ENCODE measurements around the gene KCNJ9. TPM values are rescaled to one million over a fixed set of nuclear protein-coding genes. Genes with fewer than 3 reads are reported as not detected.

The KCNJ9 gene
- total RNA-seq, 1 donor from 2014 or later = not detected

DNA sequence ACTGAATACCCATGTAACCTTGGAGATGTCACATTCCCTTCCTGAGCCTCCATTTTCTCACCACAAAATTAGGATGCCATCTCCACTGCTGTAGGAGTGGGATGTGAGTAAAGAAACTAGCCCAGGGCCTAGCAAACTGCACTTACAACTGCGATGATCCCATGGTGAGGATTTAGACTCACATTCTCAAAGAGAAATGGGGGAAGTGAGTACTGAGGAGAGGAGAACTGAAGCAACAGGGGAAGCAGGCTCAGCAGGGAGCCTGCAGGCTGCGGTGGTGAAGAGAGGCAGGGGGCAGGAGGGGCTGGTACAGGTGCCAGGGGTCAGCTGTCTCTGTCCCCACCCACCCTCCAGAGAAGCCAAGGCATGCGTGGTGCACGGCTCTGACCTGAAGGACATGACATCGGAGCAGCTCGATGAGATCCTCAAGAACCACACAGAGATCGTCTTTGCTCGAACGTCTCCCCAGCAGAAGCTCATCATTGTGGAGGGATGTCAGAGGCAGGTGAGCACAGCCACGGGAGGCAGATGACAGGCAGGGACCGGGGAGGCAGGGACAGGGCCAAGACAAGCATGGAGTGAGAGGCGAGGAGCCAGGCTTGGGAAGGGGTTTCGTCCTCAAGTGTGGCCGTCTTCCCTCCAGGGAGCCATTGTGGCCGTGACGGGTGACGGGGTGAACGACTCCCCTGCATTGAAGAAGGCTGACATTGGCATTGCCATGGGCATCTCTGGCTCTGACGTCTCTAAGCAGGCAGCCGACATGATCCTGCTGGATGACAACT is 53.6 kb downstream of the KCNJ9 start:
- Histone ChIP-seq H3K27me3 (no peaks in the 10 kb centered on the region), H3K9me3 (no peaks in the 10 kb centered on the region), H3K27ac (no peak overlapping the region), H3K36me3 (no peaks in the 10 kb centered on the region), H3K4me3 (no peak overlapping the region), H3K4me1 (no peaks in the 10 kb centered on the region)
- DNase-seq (ENCODE audit: extremely low spot score in 2 of 2) = no peak
- TF ChIP-seq POLR2AphosphoS5 (IDR thresholded peaks at IDR 0.05; ENCODE audit: insufficient read depth in 1 of 2, low read depth in 1 of 2) = no peak
- TF ChIP-seq POLR2A (IDR thresholded peaks at IDR 0.05) = no peak
- TF ChIP-seq, protein P1, sequence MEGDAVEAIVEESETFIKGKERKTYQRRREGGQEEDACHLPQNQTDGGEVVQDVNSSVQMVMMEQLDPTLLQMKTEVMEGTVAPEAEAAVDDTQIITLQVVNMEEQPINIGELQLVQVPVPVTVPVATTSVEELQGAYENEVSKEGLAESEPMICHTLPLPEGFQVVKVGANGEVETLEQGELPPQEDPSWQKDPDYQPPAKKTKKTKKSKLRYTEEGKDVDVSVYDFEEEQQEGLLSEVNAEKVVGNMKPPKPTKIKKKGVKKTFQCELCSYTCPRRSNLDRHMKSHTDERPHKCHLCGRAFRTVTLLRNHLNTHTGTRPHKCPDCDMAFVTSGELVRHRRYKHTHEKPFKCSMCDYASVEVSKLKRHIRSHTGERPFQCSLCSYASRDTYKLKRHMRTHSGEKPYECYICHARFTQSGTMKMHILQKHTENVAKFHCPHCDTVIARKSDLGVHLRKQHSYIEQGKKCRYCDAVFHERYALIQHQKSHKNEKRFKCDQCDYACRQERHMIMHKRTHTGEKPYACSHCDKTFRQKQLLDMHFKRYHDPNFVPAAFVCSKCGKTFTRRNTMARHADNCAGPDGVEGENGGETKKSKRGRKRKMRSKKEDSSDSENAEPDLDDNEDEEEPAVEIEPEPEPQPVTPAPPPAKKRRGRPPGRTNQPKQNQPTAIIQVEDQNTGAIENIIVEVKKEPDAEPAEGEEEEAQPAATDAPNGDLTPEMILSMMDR (IDR thresholded peaks at IDR 0.05) = no peak
- intact Hi-C loops (cut with DNase I) = no loop called here

DNA sequence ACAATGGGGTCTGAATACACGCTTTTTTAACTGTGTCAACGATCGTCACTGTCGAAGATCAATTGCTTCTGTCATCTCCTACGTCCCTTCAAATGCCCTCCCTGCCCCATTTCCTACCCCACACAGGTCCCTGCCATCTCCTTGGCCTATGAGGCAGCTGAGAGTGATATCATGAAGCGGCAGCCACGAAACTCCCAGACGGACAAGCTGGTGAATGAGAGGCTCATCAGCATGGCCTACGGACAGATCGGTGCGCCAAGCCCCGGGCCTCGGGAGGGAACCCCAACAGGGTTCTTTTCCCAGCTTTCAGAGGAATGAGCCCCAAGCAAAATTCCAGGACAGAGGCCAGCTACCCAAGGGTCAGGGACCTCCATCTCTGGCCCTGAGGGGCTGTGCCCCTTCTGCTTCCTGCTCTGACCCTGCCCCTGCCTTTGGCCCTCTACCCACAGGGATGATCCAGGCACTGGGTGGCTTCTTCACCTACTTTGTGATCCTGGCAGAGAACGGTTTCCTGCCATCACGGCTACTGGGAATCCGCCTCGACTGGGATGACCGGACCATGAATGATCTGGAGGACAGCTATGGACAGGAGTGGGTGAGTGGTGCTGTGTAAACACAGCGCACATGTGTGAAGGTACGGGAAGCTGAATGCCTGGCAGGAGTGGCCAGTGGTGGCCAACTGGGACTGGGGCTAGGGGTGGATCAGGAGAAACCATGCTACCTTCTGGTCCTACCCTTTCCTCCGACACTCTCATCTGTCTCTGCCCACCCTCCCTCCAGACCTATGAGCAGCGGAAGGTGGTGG is 55.0 kb downstream of the KCNJ9 start:
- no peak overlapping the region for H3K27ac ChIP-seq
- H3K4me1 ChIP-seq = no peaks in the 10 kb centered on the region
- H3K4me3 ChIP-seq = no peak overlapping the region
- no peaks in the 10 kb centered on the region for H3K36me3 ChIP-seq
- intact Hi-C loops (cut with DNase I) = no loop called here
- H3K9me3 ChIP-seq = no peaks in the 10 kb centered on the region
- no peaks in the 10 kb centered on the region for H3K27me3 ChIP-seq
- no peak for DNase-seq (ENCODE audit: extremely low spot score in 2 of 2)
- TF ChIP-seq, protein P1 (IDR thresholded peaks at IDR 0.05) = no peak

DNA sequence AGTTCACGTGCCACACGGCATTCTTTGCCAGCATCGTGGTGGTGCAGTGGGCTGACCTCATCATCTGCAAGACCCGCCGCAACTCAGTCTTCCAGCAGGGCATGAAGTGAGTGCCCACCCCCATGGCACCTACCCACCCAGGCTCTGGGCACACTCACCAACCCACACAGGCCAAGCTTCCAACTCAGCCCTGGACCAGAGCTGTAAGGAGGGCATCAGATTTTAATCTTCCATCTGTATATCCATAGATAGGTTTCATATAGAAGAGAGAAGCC is 55.5 kb downstream of the KCNJ9 start:
- DNase-seq (ENCODE audit: extremely low spot score in 2 of 2) = no peak
- Histone ChIP-seq H3K27me3 (no peaks in the 10 kb centered on the region), H3K36me3 (no peaks in the 10 kb centered on the region), H3K9me3 (no peaks in the 10 kb centered on the region), H3K27ac (no peak overlapping the region), H3K4me3 (no peak overlapping the region), H3K4me1 (no peaks in the 10 kb centered on the region)
- intact Hi-C loops (cut with DNase I) = no loop called here
- no peak for TF ChIP-seq POLR2A (IDR thresholded peaks at IDR 0.05)
- TF ChIP-seq, protein P1 (IDR thresholded peaks at IDR 0.05) = no peak
- no peak for TF ChIP-seq POLR2AphosphoS5 (IDR thresholded peaks at IDR 0.05; ENCODE audit: insufficient read depth in 1 of 2, low read depth in 1 of 2)

DNA sequence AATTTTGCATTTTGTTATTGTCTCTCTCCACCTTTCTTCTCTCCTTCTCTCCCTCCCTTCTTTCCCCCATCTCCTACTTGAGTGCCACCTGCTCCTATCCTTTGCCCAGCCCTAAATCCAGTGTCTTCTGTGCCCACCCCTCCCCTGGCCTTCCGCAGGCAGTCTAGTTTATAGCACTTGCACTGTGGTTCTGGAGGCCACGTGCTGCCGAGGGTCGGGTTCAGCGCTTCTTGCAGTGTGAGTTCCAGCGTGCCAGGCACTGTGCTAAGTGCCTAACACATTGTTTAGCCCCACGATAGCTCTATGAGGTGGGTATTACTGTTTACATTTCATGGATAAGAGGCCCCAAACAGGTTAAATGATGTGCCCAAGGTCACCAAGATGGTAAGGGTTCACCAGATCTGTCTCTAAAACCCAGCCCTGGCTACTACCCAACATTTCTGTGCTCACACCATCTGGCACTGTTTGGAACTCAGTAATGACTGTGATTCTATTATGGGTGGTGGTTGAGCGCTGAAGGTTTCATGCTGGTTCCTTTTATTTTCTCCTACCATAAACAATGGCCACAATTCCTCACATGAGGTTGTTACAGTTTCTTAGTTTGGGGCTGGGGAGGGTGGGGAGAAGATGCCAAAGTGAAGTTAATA is 56.0 kb downstream of the KCNJ9 start:
- TF ChIP-seq, protein P1 (IDR thresholded peaks at IDR 0.05) = no peak
- TF ChIP-seq POLR2AphosphoS5 (IDR thresholded peaks at IDR 0.05; ENCODE audit: insufficient read depth in 1 of 2, low read depth in 1 of 2) = no peak
- no peak for TF ChIP-seq POLR2A (IDR thresholded peaks at IDR 0.05)
- no peaks in the 10 kb centered on the region for H3K36me3 ChIP-seq
- H3K4me1 ChIP-seq = no peaks in the 10 kb centered on the region
- H3K9me3 ChIP-seq = no peaks in the 10 kb centered on the region
- no peak for DNase-seq (ENCODE audit: extremely low spot score in 2 of 2)
- H3K27ac ChIP-seq = no peak overlapping the region
- intact Hi-C loops (cut with DNase I) = no loop called here
- H3K4me3 ChIP-seq = no peak overlapping the region
- no peaks in the 10 kb centered on the region for H3K27me3 ChIP-seq

DNA sequence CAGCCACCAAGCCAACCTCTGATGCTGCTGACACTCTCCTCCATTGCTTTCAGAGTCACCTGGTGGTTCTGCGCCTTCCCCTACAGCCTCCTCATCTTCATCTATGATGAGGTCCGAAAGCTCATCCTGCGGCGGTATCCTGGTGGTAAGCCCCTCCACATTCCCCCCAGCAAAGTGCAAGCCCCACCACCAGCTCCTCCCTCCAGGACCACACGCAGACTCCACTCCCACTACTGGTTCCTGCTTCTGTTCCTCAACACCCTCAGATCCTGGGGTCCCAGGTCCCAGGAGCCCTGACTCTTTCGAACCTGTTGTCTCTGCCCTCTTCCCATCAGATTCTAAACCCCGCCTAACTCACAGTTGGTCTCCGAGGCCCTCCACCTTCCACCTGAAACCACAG is 58.5 kb downstream of the KCNJ9 start:
- H3K27ac ChIP-seq = no peak overlapping the region
- H3K4me1 ChIP-seq = no peaks in the 10 kb centered on the region
- H3K27me3 ChIP-seq = no peaks in the 10 kb centered on the region
- intact Hi-C loops (cut with DNase I) = no loop called here
- H3K4me3 ChIP-seq = no peak overlapping the region
- TF ChIP-seq POLR2AphosphoS5 (IDR thresholded peaks at IDR 0.05; ENCODE audit: insufficient read depth in 1 of 2, low read depth in 1 of 2) (no peak), POLR2A (IDR thresholded peaks at IDR 0.05) (no peak)
- TF ChIP-seq, protein P1 (IDR thresholded peaks at IDR 0.05) = no peak
- no peaks in the 10 kb centered on the region for H3K9me3 ChIP-seq
- no peak for DNase-seq (ENCODE audit: extremely low spot score in 2 of 2)
- no peaks in the 10 kb centered on the region for H3K36me3 ChIP-seq
